B cell (primary cell): Measurements from ENCODE around the gene TOLLIP.

Experiments
- CTCF ChIP-seq: fragments of 200-600 bp; IDR thresholded peaks from one replicate; pipeline ENCODE4 v1.8.0; 2022; ENCODE audit warnings: antibody characterized with exemption, mild to moderate bottlenecking
- EZH2 ChIP-seq: IDR thresholded peaks from 2 replicates; pipeline ENCODE4 v1.6.1; 2012; ENCODE audit warnings: borderline replicate concordance, low read depth, mild to moderate bottlenecking, moderate library complexity, low read length; ENCODE audit not compliant: insufficient read depth, poor library complexity, severe bottlenecking

GRCh38 chr11:1281326-1281973 lies 28.0 kb downstream of the TOLLIP start:
- TF ChIP-seq CTCF (no peak), EZH2 (no peak)
